GM12874 (cell line): Measurements from ENCODE around the gene COX6B2.

Experiments
- TF ChIP-seq, protein P1 (sequence below): IDR thresholded peaks from 2 replicates; pipeline ENCODE4 v1.5.1; 2011; ENCODE audit warnings: low read depth, mild to moderate bottlenecking, control low read depth, low read length, moderate library complexity; ENCODE audit not compliant: insufficient read depth

COX6B2 gene

DNA sequence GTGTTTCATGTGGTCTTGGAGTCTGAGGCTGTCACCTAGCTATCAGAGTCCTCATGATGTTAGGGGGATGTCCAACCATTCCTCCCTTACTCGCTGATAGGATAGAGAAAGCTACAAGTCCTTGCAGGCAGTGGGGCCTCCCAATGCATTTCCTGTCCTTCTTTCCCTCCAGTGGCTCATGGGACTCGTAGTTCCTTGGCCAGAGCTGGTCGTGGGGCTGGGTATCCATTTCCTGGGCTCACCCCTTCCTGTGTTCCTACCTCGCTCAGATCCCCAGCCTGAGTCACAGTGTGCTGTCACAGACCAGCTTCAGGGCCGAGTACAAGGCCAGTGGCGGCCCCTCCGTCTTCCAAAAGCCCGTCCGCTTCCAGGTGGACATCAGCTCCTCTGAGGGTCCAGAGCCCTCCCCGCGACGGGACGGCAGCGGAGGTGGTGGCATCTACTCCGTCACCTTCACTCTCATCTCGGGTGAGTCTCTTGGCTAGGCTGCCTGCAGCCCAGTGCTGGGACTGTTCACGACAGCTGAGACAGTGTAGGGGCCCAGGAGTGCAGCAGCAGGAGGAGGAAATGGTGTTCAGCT lies 48.4 kb downstream of the COX6B2 start:
- TF ChIP-seq, protein P1, sequence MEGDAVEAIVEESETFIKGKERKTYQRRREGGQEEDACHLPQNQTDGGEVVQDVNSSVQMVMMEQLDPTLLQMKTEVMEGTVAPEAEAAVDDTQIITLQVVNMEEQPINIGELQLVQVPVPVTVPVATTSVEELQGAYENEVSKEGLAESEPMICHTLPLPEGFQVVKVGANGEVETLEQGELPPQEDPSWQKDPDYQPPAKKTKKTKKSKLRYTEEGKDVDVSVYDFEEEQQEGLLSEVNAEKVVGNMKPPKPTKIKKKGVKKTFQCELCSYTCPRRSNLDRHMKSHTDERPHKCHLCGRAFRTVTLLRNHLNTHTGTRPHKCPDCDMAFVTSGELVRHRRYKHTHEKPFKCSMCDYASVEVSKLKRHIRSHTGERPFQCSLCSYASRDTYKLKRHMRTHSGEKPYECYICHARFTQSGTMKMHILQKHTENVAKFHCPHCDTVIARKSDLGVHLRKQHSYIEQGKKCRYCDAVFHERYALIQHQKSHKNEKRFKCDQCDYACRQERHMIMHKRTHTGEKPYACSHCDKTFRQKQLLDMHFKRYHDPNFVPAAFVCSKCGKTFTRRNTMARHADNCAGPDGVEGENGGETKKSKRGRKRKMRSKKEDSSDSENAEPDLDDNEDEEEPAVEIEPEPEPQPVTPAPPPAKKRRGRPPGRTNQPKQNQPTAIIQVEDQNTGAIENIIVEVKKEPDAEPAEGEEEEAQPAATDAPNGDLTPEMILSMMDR = no peak

GRCh38 chr19:55305491-55305890 lies 49.0 kb downstream of the COX6B2 start:
- TF ChIP-seq, protein P1 = no peak

- TF ChIP-seq, protein P1 = no peak
Measured at GRCh38 chr19:55304980-55305379, 49.5 kb downstream of the COX6B2 start.

DNA sequence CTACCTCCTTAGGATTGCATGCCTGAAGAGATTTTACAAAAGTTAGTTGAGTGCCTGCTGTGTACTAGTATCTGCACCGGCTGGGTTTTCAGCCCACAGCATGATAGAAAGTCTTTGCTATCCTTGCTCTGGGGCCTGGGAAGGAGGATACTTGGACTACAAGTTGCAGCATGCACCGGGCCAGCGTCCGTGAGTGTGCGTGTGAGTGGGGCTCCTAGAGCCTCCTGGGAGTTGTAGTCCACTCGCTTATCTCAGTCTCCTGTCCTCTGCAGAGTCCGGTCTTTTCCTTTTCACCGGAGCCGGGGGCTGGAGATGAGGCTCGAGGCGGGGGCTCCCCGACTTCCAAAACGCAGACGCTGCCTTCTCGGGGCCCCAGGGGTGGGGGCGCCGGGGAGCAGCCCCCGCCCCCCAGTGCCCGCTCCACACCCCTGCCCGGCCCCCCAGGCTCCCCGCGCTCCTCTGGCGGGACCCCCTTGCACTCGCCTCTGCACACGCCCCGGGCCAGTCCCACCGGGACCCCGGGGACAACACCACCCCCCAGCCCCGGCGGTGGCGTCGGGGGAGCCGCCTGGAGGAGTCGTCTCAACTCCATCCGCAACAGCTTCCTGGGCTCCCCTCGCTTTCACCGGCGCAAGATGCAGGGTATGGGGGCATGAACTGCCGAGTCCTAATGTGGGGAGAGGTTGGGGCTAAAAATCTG lies 50.1 kb downstream of the COX6B2 start:
- TF ChIP-seq, protein P1 = no peak

DNA sequence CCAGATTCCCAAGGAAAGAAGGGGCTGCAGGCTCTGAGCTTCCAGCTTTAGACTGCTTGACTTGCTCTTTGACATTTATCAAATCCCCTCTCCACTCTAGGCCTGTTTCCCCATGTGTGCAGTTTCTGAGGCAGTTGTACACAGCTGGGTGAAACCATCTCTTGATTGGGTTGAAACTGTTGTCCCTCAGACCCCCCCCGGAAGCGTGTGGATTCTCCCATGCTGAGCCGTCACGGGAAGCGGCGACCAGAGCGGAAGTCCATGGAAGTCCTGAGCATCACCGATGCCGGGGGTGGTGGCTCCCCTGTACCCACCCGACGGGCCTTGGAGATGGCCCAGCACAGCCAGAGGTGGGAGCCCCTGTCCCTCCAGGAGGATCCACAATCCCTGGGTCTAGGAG lies 51.0 kb downstream of the COX6B2 start:
- TF ChIP-seq, protein P1 = no peak

GRCh38 chr19:55302318-55302703 lies 52.2 kb downstream of the COX6B2 start:
- TF ChIP-seq, protein P1 = no peak

DNA sequence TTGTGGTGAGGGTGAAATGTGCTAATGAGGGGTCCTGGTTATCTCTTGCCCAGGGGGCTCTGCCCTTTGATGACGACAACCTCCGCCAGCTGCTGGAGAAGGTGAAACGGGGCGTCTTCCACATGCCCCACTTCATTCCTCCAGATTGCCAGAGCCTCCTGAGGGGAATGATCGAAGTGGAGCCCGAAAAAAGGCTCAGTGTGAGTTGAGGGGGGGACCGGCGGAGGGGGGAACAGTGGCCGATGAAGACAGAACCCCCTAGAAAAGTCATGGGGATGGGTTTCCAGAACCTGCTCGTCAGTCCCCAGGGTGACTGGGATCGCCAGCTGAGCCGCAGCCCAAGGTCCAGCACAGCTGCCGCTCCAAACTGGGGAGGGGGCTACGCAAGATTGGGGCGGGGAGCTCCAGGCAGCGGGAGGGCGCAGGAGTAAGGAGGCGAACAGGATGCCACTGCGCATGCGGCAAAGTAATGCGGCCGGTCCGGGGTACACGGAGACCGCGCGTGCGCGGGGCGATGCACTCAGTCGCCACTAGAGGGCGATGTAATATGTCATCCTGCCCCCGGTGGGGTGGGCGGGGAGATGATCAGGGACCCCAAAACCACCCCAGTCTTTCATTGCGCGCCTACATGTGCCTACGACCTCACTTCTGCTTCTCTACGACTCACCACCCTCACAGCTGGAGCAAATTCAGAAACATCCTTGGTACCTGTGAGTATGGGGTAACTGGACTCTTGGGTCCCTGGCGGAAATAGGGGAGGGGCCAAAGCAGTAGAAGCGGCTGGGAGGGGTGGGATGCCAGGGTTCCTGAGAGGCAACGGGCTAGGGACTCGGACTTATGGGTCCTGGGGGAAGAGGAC lies 52.8 kb downstream of the COX6B2 start:
- TF ChIP-seq, protein P1 = peak; percentile 97
